Epithelial cell of esophagus (primary cell): Measurements from ENCODE around the gene CCSER1.

ENCODE experiments used
- DNase-seq: peaks from one replicate; pipeline ENCODE4 v3.0.0; 2010; ENCODE audit warnings: low read depth
- H3K4me3 ChIP-seq: 2 replicates; pipeline ENCODE4 v1.5.1; 2011; ENCODE audit warnings: mild to moderate bottlenecking, low read length, control low read depth
- TF ChIP-seq, protein P1 (sequence below): IDR thresholded peaks from 2 replicates; pipeline ENCODE4 v1.5.1; 2011; ENCODE audit warnings: low read depth, mild to moderate bottlenecking, low read length, control low read depth, inconsistent platforms; ENCODE audit not compliant: insufficient read depth; ENCODE audit errors: missing control alignments

Gene CCSER1

DNA sequence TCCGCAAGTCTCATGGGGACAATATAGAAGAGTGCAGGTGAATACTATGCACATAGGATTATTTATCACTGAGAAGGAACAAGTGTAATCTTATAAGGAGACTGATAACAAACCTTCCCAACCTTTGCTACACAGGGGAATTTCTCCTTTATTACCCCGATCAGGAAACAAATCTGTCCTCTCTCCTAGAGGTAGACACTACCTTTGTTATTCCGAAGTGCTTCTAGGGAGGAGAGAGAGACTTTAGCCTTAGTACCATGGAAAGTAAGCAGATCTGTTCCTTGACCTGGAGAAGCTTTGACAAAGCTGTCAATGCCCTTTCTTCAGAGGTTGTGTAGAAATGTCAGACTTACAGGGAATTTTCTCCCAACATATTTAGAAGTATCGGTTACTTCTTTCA lies 475.5 kb downstream of the CCSER1 start:
- TF ChIP-seq, protein P1, sequence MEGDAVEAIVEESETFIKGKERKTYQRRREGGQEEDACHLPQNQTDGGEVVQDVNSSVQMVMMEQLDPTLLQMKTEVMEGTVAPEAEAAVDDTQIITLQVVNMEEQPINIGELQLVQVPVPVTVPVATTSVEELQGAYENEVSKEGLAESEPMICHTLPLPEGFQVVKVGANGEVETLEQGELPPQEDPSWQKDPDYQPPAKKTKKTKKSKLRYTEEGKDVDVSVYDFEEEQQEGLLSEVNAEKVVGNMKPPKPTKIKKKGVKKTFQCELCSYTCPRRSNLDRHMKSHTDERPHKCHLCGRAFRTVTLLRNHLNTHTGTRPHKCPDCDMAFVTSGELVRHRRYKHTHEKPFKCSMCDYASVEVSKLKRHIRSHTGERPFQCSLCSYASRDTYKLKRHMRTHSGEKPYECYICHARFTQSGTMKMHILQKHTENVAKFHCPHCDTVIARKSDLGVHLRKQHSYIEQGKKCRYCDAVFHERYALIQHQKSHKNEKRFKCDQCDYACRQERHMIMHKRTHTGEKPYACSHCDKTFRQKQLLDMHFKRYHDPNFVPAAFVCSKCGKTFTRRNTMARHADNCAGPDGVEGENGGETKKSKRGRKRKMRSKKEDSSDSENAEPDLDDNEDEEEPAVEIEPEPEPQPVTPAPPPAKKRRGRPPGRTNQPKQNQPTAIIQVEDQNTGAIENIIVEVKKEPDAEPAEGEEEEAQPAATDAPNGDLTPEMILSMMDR, result no peak
- H3K4me3 ChIP-seq, result no peak overlapping the region
- DNase-seq, result no peak

DNA sequence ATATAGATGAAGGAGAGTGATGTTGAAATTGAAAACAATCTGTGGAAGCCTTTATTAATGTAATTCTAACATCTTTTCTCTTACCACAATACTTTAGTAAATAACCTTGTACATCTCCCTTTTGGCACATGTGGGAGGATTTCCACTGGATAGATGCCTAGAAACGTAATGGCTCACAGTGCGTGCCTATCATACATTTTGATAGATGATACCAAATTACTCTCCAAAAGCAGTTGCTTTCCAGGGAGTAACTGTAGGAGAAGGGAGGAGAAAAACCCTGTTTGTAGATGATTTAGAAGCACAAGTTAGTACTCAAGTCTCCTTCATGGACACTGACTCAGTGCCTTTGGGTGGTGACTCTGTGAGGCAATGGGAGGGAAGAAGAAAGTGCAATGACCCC lies 476.3 kb downstream of the CCSER1 start:
- DNase-seq, result no peak
- no peak overlapping the region for H3K4me3 ChIP-seq

DNA sequence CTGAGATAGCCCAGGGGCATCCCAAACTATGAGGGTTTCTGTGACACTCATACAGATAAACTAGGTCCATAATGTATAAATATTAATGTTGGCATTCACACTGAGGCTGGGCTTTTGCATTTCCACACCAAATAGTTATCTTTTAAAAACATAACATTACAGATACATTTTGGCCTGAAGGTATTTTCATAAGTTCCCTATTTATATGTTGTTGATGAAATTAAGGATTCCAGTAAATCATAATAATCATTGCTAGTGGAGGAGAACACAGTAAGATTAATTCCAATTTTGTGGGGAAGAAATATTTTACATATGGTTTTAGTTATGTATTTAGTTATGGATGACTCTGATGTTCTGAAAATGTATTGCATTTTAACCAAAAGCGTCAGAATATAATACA lies 479.6 kb downstream of the CCSER1 start:
- TF ChIP-seq, protein P1, result no peak
- H3K4me3 ChIP-seq, result no peak overlapping the region
- no peak for DNase-seq

More for the DNA sequence above, 476.3 kb downstream of the CCSER1 start:
- TF ChIP-seq, protein P1, result no peak

DNA sequence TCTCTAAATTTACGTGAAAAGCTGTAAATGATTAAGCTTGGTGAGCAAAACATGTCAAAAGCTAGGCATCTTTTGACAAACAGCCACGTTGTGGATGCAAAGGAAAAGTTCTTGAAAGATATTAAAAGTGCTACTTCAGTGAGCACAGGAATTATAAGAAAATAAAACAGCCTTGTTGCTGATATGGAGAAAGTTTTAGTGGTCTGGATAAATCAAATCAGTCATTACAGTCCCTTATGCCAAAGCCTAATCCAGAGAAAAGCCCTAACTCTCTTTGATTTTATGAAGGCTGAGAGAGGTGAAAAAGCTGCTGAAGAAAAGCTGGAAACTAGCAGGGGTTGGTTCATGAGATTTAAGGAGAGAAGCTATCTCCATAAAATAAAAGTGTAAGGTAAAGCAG lies 487.2 kb downstream of the CCSER1 start:
- DNase-seq, result no peak
- TF ChIP-seq, protein P1, result no peak
- H3K4me3 ChIP-seq, result no peak overlapping the region

DNA sequence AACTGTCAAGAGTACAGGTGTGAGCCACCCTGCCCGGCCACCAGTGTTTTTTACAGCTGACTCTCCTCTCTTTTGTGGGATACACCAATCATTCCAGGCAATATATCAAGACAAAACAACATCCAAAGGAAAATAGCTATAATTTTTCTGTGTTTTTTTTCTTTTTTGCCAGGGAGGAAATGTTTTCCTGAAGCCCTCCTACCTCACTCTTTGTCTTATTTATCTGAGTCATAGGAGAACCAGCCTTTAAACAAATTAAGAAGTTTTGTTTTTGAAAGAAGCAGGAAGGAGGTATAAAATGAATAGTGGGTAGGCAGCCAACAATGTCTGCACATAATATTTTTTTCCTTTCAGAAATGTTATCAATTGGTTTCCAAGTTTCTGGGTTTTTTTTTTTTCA lies 493.9 kb downstream of the CCSER1 start:
- no peak for DNase-seq
- TF ChIP-seq, protein P1, result no peak
- no peak overlapping the region for H3K4me3 ChIP-seq

DNA sequence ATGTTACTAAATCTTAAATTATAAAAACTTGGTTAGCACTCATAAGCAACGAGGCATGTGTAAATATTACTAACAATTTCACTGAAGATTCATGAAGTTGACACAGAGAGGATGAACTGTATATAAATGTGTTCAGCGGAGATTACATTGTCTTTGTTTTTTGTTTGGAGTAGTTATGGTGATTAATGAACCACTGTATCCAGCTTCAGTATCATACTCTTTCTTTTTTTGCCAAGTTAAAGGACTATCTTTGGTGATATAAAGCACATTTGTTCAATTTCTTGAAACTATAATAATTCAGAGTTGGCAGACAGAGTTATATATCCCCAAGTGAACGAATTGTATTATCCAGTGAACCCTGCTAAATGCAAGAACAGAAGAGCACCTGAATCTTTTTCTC lies 497.6 kb downstream of the CCSER1 start:
- no peak overlapping the region for H3K4me3 ChIP-seq
- no peak for DNase-seq
- TF ChIP-seq, protein P1, result no peak

DNA sequence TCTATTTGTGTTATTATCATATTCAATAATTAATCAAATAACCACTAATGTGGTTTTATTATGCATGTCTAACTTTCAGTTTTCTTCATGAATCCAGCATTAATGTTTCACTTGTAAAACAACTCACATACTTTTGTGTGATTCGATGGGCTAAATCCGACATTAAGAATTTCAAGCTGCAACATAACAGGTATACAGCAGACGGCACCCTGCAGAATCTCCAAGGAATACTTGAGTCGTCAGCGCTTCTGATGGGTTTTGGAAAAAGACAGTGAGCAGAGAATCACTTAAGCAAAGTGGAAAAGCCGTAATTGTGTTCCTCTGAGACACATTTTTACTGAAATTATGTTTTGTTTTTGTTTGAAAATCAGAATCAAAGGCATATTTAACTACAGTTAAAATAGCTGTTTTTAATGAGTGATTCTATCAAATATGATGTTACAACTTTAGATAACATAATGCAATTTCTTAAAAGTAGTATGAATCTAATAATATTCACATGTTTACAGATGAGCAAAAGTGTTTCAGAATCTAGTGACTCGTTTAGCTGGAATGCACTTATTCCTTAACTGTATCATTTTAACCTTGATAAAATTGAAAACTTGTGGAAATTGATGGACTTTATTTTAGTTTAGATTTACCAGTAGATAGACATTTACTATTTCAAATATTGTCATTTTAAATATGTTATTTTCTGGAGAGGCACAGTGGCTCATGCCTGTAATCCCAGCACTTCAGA lies 514.8 kb downstream of the CCSER1 start:
- TF ChIP-seq, protein P1, result no peak
- H3K4me3 ChIP-seq, result no peak overlapping the region
- DNase-seq, result peak; percentile 12
